Mesendoderm (in vitro differentiated cells): ENCODE results near the gene RHOT2.
"Not testable (repeated sequence)": the region's sequence is repeated elsewhere in the genome, so short reads cannot be mapped to it uniquely, and the experiment has no call there.

Experiments used
- DNase-seq: peaks from one replicate; pipeline ENCODE4 v3.0.0; 2013
- H2AK5ac ChIP-seq: 2 replicates; pipeline ENCODE4 v1.6.1; 2013; ENCODE audit warnings: low read length, inconsistent platforms
- H2BK120ac ChIP-seq: 2 replicates; pipeline ENCODE4 v1.6.1; 2013; ENCODE audit warnings: low read depth, mild to moderate bottlenecking, low read length, moderate library complexity, mixed read lengths
- H2BK15ac ChIP-seq: replicated peaks from 2 replicates; pipeline ENCODE4 v1.6.1; 2013; ENCODE audit warnings: low read depth, mild to moderate bottlenecking, moderate library complexity
- H2BK5ac ChIP-seq: 2 replicates; pipeline ENCODE4 v1.6.1; 2013; ENCODE audit warnings: low read length, inconsistent platforms
- H3K18ac ChIP-seq: 2 replicates; pipeline ENCODE4 v1.6.1; 2013; ENCODE audit warnings: mild to moderate bottlenecking, low read length, mixed read lengths
- H3K23ac ChIP-seq: one replicate; pipeline ENCODE4 v1.6.1; 2013; ENCODE audit warnings: low read length
- H3K27ac ChIP-seq: 2 replicates; pipeline ENCODE4 v1.5.1; 2013; ENCODE audit warnings: low read depth, mild to moderate bottlenecking, inconsistent platforms, low read length, moderate library complexity
- H3K27me3 ChIP-seq: 2 replicates; pipeline ENCODE4 v1.6.1; 2013; ENCODE audit warnings: low read length, control low read depth, mild to moderate bottlenecking, inconsistent platforms; ENCODE audit not compliant: insufficient read depth, poor library complexity
- H3K36me3 ChIP-seq: 2 replicates; pipeline ENCODE4 v1.6.1; 2013; ENCODE audit warnings: low read length, inconsistent platforms; ENCODE audit not compliant: control insufficient read depth, insufficient read depth
- H3K4ac ChIP-seq: one replicate; pipeline ENCODE4 v1.6.1; 2013; ENCODE audit warnings: low read depth, mild to moderate bottlenecking, low read length, moderate library complexity
- H3K4me1 ChIP-seq: 2 replicates; pipeline ENCODE4 v1.6.1; 2013; ENCODE audit warnings: low read depth, low read length, inconsistent platforms; ENCODE audit not compliant: control insufficient read depth
- H3K4me2 ChIP-seq: 2 replicates; pipeline ENCODE4 v1.6.1; 2013; ENCODE audit warnings: low read length
- H3K4me3 ChIP-seq: 2 replicates; pipeline ENCODE4 v1.5.1; 2013; ENCODE audit warnings: mild to moderate bottlenecking, low read length
- H3K56ac ChIP-seq: one replicate; pipeline ENCODE4 v1.6.1; 2013; ENCODE audit warnings: low read length
- H3K79me1 ChIP-seq: 2 replicates; pipeline ENCODE4 v1.6.1; 2013; ENCODE audit warnings: low read length, inconsistent platforms
- H3K79me2 ChIP-seq: 2 replicates; pipeline ENCODE4 v1.6.1; 2013; ENCODE audit warnings: mild to moderate bottlenecking, low read length; ENCODE audit not compliant: control insufficient read depth, insufficient read depth
- H3K9ac ChIP-seq: 2 replicates; pipeline ENCODE4 v1.6.1; 2013; ENCODE audit warnings: low read length, inconsistent platforms
- H4K5ac ChIP-seq: one replicate; pipeline ENCODE4 v1.6.1; 2013; ENCODE audit warnings: low read length
- H4K8ac ChIP-seq: one replicate; pipeline ENCODE4 v1.6.1; 2013; ENCODE audit warnings: low read depth, mild to moderate bottlenecking, control low read depth, low read length, moderate library complexity
- WGBS: extraction: QIAGEN DNeasy Blood & Tissue Kit; methylation state at CpG from one replicate; pipeline ENCODE4 v1.1.7; 2013; ENCODE audit warnings: low lambda C conversion rate, missing lambda C conversion rate; ENCODE audit not compliant: insufficient coverage; ENCODE audit errors: extremely low coverage; 5-methylcytosine and 5-hydroxymethylcytosine counted together

The RHOT2 gene

DNA sequence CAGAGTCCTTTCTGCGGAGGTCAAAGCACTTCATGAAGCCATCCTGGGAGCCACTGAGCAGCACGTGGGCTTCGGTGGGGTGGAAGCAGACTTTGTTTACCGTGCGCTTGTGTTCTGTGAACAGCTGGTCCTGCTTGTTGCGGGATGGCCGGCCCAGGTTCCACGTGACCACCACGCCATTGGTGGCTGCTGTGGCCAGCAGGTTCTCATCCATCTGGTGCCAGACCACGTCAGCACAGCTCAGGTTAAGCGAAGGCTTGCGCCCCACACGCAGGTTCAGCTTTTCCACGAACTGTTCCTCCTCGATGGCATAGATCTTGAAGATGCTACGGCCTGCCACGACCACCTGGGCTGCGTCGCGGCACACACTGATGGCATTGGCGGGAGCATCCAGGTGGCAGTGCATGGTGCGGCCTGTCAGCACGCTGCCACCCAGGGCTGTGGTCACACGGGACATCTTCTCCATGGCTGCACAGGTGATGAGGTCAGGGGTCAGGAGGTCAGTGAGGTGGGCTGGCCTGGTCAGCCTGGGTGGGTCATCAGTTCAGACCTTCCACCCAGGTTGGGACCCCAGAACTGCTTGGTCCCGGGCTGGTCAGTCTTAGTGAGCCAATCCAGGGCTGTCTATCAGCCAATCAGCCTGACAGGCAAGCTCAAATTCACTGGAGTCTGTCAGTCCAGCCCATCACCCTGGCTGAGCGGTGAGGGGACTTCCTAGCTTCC lies 21.4 kb downstream of the RHOT2 start:
- Histone ChIP-seq H3K18ac (no peak overlapping the region), H3K9ac (peak overlapping the region; percentile 92), H2BK15ac (no peak overlapping the region), H2BK5ac (no peak overlapping the region), H2AK5ac (peak overlapping the region; percentile 81), H3K23ac (no peak overlapping the region), H3K36me3 (no peaks in the 10 kb centered on the region), H3K27me3 (peaks cover 16% of the 10 kb centered on the region), H3K79me1 (peaks cover 9% of the 10 kb centered on the region), H2BK120ac (no peak overlapping the region), H3K4ac (no peak overlapping the region), H3K79me2 (no peaks in the 10 kb centered on the region), H4K5ac (no peak overlapping the region), H3K4me2 (peak overlapping the region; percentile 98), H3K27ac (no peak overlapping the region), H4K8ac (no peak overlapping the region), H3K4me1 (peaks cover 3% of the 10 kb centered on the region), H3K4me3 (peak overlapping the region; percentile 85), H3K56ac (peak overlapping the region; percentile 93)
- WGBS: no CpG with 5 or more reads among the region's 26 CpGs
- DNase-seq: no peak

DNA sequence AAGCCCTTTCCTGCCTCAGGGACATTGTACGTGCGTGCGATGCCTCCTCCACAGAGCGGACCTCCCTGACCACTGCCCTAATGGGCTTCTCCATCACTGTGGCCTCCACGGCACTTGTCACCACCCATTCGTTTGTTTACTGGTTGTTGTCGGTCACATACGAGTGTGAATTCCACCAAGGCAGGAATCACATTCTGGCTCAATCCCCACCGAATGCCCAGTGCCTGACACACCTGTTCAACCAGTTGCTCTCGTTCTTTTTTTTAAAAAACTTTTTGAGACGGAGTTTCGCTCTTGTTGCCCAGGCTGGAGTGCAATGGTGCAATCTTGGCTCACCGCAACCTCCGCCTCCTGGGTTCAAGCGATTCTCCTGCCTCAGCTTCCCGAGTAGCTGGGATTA lies 23.3 kb downstream of the RHOT2 start:
- not testable (repeated sequence) for H3K79me2 ChIP-seq, H3K79me1 ChIP-seq, H3K18ac ChIP-seq, H2BK15ac ChIP-seq, H2BK5ac ChIP-seq, H4K8ac ChIP-seq, H2AK5ac ChIP-seq, H3K9ac ChIP-seq, H3K56ac ChIP-seq, H3K4ac ChIP-seq, H3K4me2 ChIP-seq, H3K4me1 ChIP-seq, H3K23ac ChIP-seq, H4K5ac ChIP-seq, H2BK120ac ChIP-seq, DNase-seq, H3K27ac ChIP-seq, H3K4me3 ChIP-seq, H3K36me3 ChIP-seq
- peaks cover 25% of the 10 kb centered on the region for H3K27me3 ChIP-seq
- WGBS: no CpG with 5 or more reads among the region's 16 CpGs

DNA sequence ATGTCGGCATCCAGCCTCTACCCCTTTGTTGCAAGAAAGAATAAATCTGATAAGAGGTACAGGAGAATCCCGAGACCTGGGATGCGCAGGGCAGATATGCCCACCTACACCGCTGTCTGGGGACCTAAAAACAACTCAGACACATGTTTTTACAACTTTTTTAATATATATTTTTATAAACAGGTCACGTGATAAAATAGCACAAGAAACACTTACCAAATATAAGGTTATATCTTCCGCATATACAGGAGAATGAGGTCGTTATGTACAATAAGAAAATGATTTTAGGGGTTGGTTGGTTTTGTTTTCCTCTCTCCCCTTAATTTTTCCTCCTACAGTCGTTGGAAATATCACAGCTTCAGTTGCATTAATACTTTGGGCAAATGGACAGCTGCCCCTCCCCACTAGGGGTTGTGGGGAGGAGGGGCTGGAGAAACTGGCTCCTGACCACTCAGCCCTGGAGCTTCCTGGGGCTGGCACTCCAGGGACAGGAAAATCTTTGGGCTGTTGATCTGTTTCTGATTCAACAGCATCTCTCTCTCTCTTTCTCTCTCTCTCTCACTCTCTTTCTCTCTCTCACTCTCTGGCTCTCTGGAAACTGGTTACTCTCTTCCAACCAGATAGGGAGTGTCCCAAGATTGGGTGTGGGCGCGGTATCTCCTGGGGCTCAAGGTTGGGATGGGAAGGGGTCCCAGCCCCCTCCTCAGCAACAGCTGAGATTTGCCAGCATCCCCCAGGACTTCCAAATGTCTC lies 24.6 kb downstream of the RHOT2 start:
- no peaks in the 10 kb centered on the region for H3K36me3 ChIP-seq
- peaks cover 25% of the 10 kb centered on the region for H3K27me3 ChIP-seq
- no CpG with 5 or more reads among the region's 10 CpGs for WGBS

DNA sequence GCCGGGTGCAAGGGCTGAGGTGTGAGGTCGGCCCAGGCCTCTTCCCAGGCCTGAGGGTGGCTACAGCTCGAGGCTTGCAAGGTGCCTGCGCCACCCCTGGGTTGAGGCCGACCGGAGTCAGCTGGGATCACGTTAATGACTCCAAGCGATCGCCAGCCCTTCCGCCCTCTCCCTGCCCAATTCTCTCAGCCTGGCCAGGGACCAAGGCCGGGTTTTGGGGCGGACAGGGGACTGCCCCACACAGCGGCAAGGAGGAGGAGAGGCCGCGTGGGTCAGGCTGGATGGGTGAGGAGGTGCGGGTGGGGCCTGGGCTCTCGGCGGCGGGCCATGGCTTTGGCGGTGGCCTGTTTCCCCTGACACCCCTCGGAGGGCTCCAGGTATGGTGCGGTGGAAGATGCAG lies 25.4 kb downstream of the RHOT2 start:
- Histone ChIP-seq H2BK120ac (no peak overlapping the region), H3K56ac (no peak overlapping the region), H3K4me2 (no peak overlapping the region), H3K4me1 (peaks cover 3% of the 10 kb centered on the region), H3K36me3 (no peaks in the 10 kb centered on the region), H3K9ac (no peak overlapping the region), H3K79me2 (no peaks in the 10 kb centered on the region), H3K18ac (no peak overlapping the region), H4K5ac (no peak overlapping the region), H2AK5ac (no peak overlapping the region), H3K27me3 (peaks cover 25% of the 10 kb centered on the region), H3K23ac (no peak overlapping the region), H3K4ac (no peak overlapping the region), H2BK5ac (no peak overlapping the region), H3K79me1 (peaks cover 9% of the 10 kb centered on the region), H2BK15ac (no peak overlapping the region), H3K27ac (no peak overlapping the region), H4K8ac (no peak overlapping the region), H3K4me3 (no peak overlapping the region)
- no CpG with 5 or more reads among the region's 22 CpGs for WGBS
- no peak for DNase-seq

More for the DNA sequence above, 24.6 kb downstream of the RHOT2 start:
- no peak overlapping the region for H2BK5ac ChIP-seq
- no peak overlapping the region for H3K18ac ChIP-seq
- H4K8ac ChIP-seq: no peak overlapping the region
- H3K4me1 ChIP-seq: peaks cover 3% of the 10 kb centered on the region
- H2BK15ac ChIP-seq: no peak overlapping the region
- H3K4me3 ChIP-seq: no peak overlapping the region
- no peak overlapping the region for H3K23ac ChIP-seq
- no peak overlapping the region for H2BK120ac ChIP-seq
- peaks cover 9% of the 10 kb centered on the region for H3K79me1 ChIP-seq
- H3K27ac ChIP-seq: no peak overlapping the region
- no peaks in the 10 kb centered on the region for H3K79me2 ChIP-seq
- H3K9ac ChIP-seq: no peak overlapping the region
- H3K4ac ChIP-seq: no peak overlapping the region
- no peak overlapping the region for H3K56ac ChIP-seq
- H4K5ac ChIP-seq: no peak overlapping the region
- no peak overlapping the region for H2AK5ac ChIP-seq
- H3K4me2 ChIP-seq: no peak overlapping the region
- DNase-seq: no peak

DNA sequence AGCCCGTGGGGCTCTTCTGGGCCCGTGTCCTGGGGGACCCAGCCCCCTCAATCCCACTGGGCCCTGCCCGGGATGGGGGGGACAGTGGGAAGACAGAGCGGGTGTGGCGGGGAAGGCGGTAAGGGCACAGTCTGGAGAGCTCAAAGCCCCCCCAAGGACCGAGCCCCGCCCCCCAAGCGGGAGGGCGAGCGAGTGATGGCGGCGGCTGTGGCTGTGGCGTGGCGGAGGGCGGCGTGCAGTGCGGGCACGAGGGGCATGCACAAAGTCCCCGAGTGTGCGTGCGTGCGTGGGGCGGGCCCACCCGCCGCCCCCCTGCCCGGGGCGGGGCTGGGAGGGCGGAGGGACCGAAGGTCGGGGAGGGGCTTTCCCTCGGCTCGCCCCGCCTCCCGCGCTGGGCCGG lies 25.8 kb downstream of the RHOT2 start:
- Histone ChIP-seq H3K27me3 (peaks cover 25% of the 10 kb centered on the region), H3K4me2 (no peak overlapping the region), H4K8ac (no peak overlapping the region), H3K79me1 (peaks cover 9% of the 10 kb centered on the region), H4K5ac (no peak overlapping the region), H3K27ac (no peak overlapping the region), H3K23ac (no peak overlapping the region), H3K4ac (no peak overlapping the region), H3K18ac (no peak overlapping the region), H3K36me3 (no peaks in the 10 kb centered on the region), H3K9ac (no peak overlapping the region), H2BK120ac (no peak overlapping the region), H2BK15ac (no peak overlapping the region), H2BK5ac (no peak overlapping the region), H3K4me3 (no peak overlapping the region), H3K56ac (no peak overlapping the region), H3K4me1 (peaks cover 3% of the 10 kb centered on the region), H3K79me2 (no peaks in the 10 kb centered on the region), H2AK5ac (no peak overlapping the region)
- DNase-seq: no peak
- WGBS: no CpG with 5 or more reads among the region's 37 CpGs
